Stimulated activated CD4-positive, alpha-beta T cell treated with anti-CD3 and anti-CD28 coated beads, Interleukin-12 subunit alpha, Interleukin-12 subunit beta, amount 100 ng/mL, for 4 hours (primary cell): ENCODE measurements around the gene MTHFD1L.

Source experiments
- DNase-seq: peaks from one replicate; pipeline ENCODE4 v3.0.0-alpha.2; 2020

MTHFD1L gene

GRCh38 chr6:151131324-151132007, 266.0 kb downstream of the MTHFD1L start:
- DNase-seq = no peak

GRCh38 chr6:151136141-151136755, 270.7 kb downstream of the MTHFD1L start:
- no peak for DNase-seq

GRCh38 chr6:151137542-151137941, 272.0 kb downstream of the MTHFD1L start:
- no peak for DNase-seq

GRCh38 chr6:151139524-151139923, 274.0 kb downstream of the MTHFD1L start:
- DNase-seq = no peak

GRCh38 chr6:151140767-151141166, 275.3 kb downstream of the MTHFD1L start:
- DNase-seq = no peak

GRCh38 chr6:151141685-151142084, 276.2 kb downstream of the MTHFD1L start:
- DNase-seq = no peak

GRCh38 chr6:151142676-151143075, 277.2 kb downstream of the MTHFD1L start:
- DNase-seq = no peak

- DNase-seq = no peak
Measured at GRCh38 chr6:151143337-151143736, 277.8 kb downstream of the MTHFD1L start.

- no peak for DNase-seq
Measured at GRCh38 chr6:151143806-151144205, 278.3 kb downstream of the MTHFD1L start.

- DNase-seq = no peak
Measured at GRCh38 chr6:151147118-151147832, 281.8 kb downstream of the MTHFD1L start.

GRCh38 chr6:151148111-151148510, 282.6 kb downstream of the MTHFD1L start:
- no peak for DNase-seq

GRCh38 chr6:151149793-151150192, 284.3 kb downstream of the MTHFD1L start:
- no peak for DNase-seq
